DOHH2 (cell line): ENCODE data around the gene GPSM1.

Experiments
- H3F3A ChIP-seq: fragments of 200-600 bp; sonication (generic), shearing (Covaris generic); 2 replicates; pipeline ENCODE4 v1.6.0; 2016; ENCODE audit warnings: antibody characterized with exemption, mild to moderate bottlenecking; ENCODE audit not compliant: control insufficient read depth, insufficient read depth
- H3K27ac ChIP-seq: fragments of 200-600 bp; sonication (generic); 2 replicates; pipeline ENCODE4 v1.5.1; 2014; ENCODE audit warnings: low read depth, mild to moderate bottlenecking, low read length, moderate library complexity
- H3K27me3 ChIP-seq: fragments of 200-600 bp; sonication (generic); 2 replicates; pipeline ENCODE4 v1.6.1; 2014; ENCODE audit warnings: mild to moderate bottlenecking, low read length, mixed read lengths; ENCODE audit not compliant: control insufficient read depth
- H3K36me3 ChIP-seq: fragments of 200-600 bp; sonication (generic); 2 replicates; pipeline ENCODE4 v1.6.1; 2014; ENCODE audit warnings: mild to moderate bottlenecking, low read length, moderate library complexity, mixed read lengths; ENCODE audit not compliant: control insufficient read depth
- H3K4me1 ChIP-seq: fragments of 200-600 bp; sonication (generic); 2 replicates; pipeline ENCODE4 v1.6.1; 2014; ENCODE audit warnings: mild to moderate bottlenecking, low read length, mixed read lengths; ENCODE audit not compliant: control insufficient read depth
- H3K4me2 ChIP-seq: fragments of 200-600 bp; sonication (generic); 2 replicates; pipeline ENCODE4 v1.6.0; 2014; ENCODE audit warnings: mild to moderate bottlenecking, low read length, moderate library complexity
- H3K4me3 ChIP-seq: fragments of 200-600 bp; sonication (generic); 2 replicates; pipeline ENCODE4 v1.5.1; 2014; ENCODE audit warnings: mild to moderate bottlenecking, low read length, mixed read lengths
- H3K79me2 ChIP-seq: fragments of 200-600 bp; sonication (generic); 2 replicates; pipeline ENCODE4 v1.6.1; 2014; ENCODE audit warnings: mild to moderate bottlenecking, low read length, mixed read lengths; ENCODE audit not compliant: control insufficient read depth
- H3K9me2 ChIP-seq: fragments of 200-600 bp; sonication (generic); replicated peaks from 2 replicates; pipeline ENCODE4 v1.6.1; 2014; ENCODE audit warnings: mild to moderate bottlenecking, low read length, mixed read lengths; ENCODE audit not compliant: control insufficient read depth
- H3K9me3 ChIP-seq: fragments of 200-600 bp; sonication (generic); 2 replicates; pipeline ENCODE4 v1.6.1; 2014; ENCODE audit warnings: antibody characterized with exemption, low read length, mixed read lengths; ENCODE audit not compliant: control insufficient read depth, insufficient read depth
- H4K20me1 ChIP-seq: fragments of 200-600 bp; sonication (generic); 2 replicates; pipeline ENCODE4 v1.6.0; 2014; ENCODE audit warnings: low read depth, mild to moderate bottlenecking, antibody characterized with exemption, low read length, moderate library complexity; ENCODE audit not compliant: control insufficient read depth, insufficient read depth
- EZH2phosphoT487 ChIP-seq: fragments of 200-600 bp; sonication (generic); IDR thresholded peaks from 2 replicates; pipeline ENCODE4 v1.6.1; 2017; ENCODE audit warnings: borderline replicate concordance, mild to moderate bottlenecking, antibody characterized with exemption, low read length, moderate library complexity, mixed read lengths
- TF ChIP-seq, protein P1 (sequence below): fragments of 200-600 bp; sonication (generic); IDR thresholded peaks from one replicate; pipeline ENCODE4 v1.5.1; 2014; ENCODE audit warnings: antibody characterized with exemption, mild to moderate bottlenecking, low read depth, low read length; ENCODE audit not compliant: poor library complexity, severe bottlenecking

The GPSM1 gene

DNA sequence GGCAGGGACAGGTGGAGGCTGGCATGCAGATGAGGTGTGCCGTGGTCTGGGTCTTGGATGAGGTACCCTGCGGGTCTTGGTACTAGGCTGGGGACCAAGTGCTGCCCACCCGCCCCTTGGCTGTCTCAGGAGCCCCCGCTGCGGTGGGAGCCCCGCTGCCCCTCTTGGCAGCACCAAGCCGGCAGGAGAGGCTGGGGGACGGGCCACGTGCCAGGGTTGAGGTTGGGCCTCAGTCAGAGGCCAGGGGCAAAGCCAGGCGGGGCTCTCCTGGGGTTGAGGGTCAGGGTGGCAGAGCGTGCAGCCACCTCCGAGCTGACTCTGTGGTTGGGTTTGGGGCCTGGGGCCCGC, 44.2 kb downstream of the GPSM1 start:
- Histone ChIP-seq H3K4me2 (no peak overlapping the region), H3K9me2 (no peaks in the 10 kb centered on the region), H3K36me3 (peaks cover 13% of the 10 kb centered on the region; the same call in 1 of the 2 replicates), H4K20me1 (no peaks in the 10 kb centered on the region), H3F3A (no peaks in the 10 kb centered on the region), H3K27ac (no peak overlapping the region), H3K4me3 (no peak overlapping the region), H3K4me1 (0 out of 2 replicates have a peak, but pooled peaks cover 5% of the 10 kb centered on the region), H3K9me3 (no peaks in the 10 kb centered on the region), H3K79me2 (no peaks in the 10 kb centered on the region), H3K27me3 (no peaks in the 10 kb centered on the region)
- TF ChIP-seq, protein P1, sequence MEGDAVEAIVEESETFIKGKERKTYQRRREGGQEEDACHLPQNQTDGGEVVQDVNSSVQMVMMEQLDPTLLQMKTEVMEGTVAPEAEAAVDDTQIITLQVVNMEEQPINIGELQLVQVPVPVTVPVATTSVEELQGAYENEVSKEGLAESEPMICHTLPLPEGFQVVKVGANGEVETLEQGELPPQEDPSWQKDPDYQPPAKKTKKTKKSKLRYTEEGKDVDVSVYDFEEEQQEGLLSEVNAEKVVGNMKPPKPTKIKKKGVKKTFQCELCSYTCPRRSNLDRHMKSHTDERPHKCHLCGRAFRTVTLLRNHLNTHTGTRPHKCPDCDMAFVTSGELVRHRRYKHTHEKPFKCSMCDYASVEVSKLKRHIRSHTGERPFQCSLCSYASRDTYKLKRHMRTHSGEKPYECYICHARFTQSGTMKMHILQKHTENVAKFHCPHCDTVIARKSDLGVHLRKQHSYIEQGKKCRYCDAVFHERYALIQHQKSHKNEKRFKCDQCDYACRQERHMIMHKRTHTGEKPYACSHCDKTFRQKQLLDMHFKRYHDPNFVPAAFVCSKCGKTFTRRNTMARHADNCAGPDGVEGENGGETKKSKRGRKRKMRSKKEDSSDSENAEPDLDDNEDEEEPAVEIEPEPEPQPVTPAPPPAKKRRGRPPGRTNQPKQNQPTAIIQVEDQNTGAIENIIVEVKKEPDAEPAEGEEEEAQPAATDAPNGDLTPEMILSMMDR, result no peak

DNA sequence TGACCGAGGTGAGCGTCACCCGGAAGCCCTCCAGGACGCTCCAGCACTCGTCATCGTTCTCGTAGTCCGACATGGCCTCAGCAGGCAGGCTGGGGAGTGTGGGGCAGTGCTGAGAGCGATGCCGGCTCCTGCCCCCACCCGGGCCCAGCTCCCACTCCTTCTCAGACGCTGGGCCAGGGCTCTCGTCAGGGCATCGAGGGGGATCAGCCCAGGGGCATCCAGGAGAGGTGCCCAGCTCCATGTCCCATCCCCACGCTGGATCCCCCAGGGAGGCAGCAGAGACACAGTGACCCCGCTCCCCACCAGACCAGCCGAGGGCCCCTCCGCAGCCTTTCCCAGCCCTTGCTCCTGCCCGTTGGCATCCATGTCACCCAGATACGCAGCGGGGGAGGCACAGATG, 44.7 kb downstream of the GPSM1 start:
- Histone ChIP-seq H3K4me2 (no peak overlapping the region), H3K4me3 (no peak overlapping the region)
- TF ChIP-seq, protein P1, result no peak
- no peak for TF ChIP-seq EZH2phosphoT487

DNA sequence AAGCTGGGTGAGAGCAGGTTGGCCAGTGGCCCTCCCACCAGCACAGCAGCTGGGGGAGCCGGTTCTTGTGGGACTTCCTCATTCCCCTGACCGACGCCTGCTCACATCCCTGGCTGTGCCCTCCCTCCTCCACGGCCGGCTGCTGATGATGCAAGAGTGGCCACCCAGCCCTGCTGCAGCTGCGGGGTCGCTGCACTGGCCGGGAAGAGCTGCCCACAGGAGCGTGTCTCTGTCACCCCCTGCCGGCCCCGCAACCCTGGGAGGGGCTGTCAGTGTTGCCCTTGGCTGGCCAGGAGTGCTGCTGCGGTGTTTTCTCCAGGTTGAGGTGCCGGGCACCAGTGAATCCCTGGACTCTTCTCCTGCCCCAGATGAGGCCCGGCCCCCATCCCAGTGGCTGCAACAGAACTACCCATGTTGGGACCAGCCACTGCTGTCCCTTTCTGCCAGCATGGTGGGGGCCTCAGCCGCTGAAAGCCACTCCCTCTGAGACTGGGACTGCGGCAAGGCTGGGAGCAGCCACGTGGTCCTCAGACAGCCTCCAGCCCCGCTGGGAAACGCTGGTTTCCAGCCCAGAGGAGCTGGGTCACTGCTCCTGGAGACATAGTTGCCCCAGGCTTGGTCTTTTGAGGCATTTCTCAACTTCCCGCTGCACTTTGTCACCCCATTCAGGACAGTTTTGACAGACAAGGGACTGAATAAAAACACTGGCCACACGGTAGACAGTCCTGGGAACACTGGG, 45.4 kb downstream of the GPSM1 start:
- Histone ChIP-seq H3F3A (no peaks in the 10 kb centered on the region), H3K9me2 (no peaks in the 10 kb centered on the region), H3K27me3 (no peaks in the 10 kb centered on the region), H3K27ac (no peak overlapping the region), H3K36me3 (peaks cover 21% of the 10 kb centered on the region; the same call in 1 of the 2 replicates), H3K79me2 (no peaks in the 10 kb centered on the region), H3K9me3 (no peaks in the 10 kb centered on the region), H3K4me3 (no peak overlapping the region), H3K4me2 (no peak overlapping the region), H4K20me1 (no peaks in the 10 kb centered on the region), H3K4me1 (0 out of 2 replicates have a peak, but pooled peaks cover 5% of the 10 kb centered on the region)
- TF ChIP-seq EZH2phosphoT487, result no peak
- TF ChIP-seq, protein P1, result no peak

More for the DNA sequence above, 44.7 kb downstream of the GPSM1 start:
- H3K36me3 ChIP-seq, result peaks cover 15% of the 10 kb centered on the region; the same call in 1 of the 2 replicates
- no peaks in the 10 kb centered on the region for H3K9me3 ChIP-seq
- H3K9me2 ChIP-seq, result no peaks in the 10 kb centered on the region
- H3F3A ChIP-seq, result no peaks in the 10 kb centered on the region
- no peaks in the 10 kb centered on the region for H3K27me3 ChIP-seq
- 0 out of 2 replicates have a peak, but pooled peaks cover 5% of the 10 kb centered on the region for H3K4me1 ChIP-seq
- no peak overlapping the region for H3K27ac ChIP-seq
- no peaks in the 10 kb centered on the region for H4K20me1 ChIP-seq
- no peaks in the 10 kb centered on the region for H3K79me2 ChIP-seq
